HCT116 (cell line): ENCODE results near the gene SLC44A2.

Source experiments
- CBX3 ChIP-seq: IDR thresholded peaks from 2 replicates; pipeline ENCODE4 v1.6.1; 2012; ENCODE audit warnings: low read depth
- EGR1 ChIP-seq: IDR thresholded peaks from 2 replicates; pipeline ENCODE4 v1.6.1; 2012; ENCODE audit warnings: low read depth
- POLR2A ChIP-seq: IDR thresholded peaks from 2 replicates; pipeline ENCODE4 v1.7.0; 2011; ENCODE audit warnings: borderline replicate concordance; ENCODE audit not compliant: insufficient read depth, insufficient read length; ENCODE audit errors: extremely low read depth
- POLR2AphosphoS5 ChIP-seq: IDR thresholded peaks from 2 replicates; pipeline ENCODE4 v1.6.1; 2011; ENCODE audit warnings: mild to moderate bottlenecking, low read depth, low read length, moderate library complexity
- TCF7L2 ChIP-seq: IDR thresholded peaks from 2 replicates; pipeline ENCODE4 v1.7.0; 2011; ENCODE audit warnings: borderline replicate concordance, inconsistent platforms; ENCODE audit not compliant: insufficient read depth, insufficient read length; ENCODE audit errors: extremely low read depth
- TF ChIP-seq, protein P1 (sequence below), 3 experiments: fragments of 200-600 bp in 1 of 3; sonication (generic) in 1 of 3; IDR thresholded peaks in 2 of 3; conservative IDR thresholded peaks in 1 of 3; 2 replicates each; pipeline ENCODE4 v1.5.1; 2012 to 2017; ENCODE audit warnings: low read depth in 2 of 3, low read length in 2 of 3, antibody characterized with exemption in 1 of 3, borderline replicate concordance in 1 of 3, control low read depth in 1 of 3, mild to moderate bottlenecking in 1 of 3, mixed read lengths in 1 of 3, mixed run types in 1 of 3, moderate library complexity in 1 of 3; ENCODE audit not compliant: insufficient read depth in 1 of 3
- TF ChIP-seq, protein P2 (sequence below): IDR thresholded peaks from 2 replicates; pipeline ENCODE4 v1.6.1; 2012

GRCh38 chr19:10670182-10670581 is 44.8 kb downstream of the SLC44A2 start:
- no peak for TF ChIP-seq POLR2A
- TF ChIP-seq, protein P1, sequence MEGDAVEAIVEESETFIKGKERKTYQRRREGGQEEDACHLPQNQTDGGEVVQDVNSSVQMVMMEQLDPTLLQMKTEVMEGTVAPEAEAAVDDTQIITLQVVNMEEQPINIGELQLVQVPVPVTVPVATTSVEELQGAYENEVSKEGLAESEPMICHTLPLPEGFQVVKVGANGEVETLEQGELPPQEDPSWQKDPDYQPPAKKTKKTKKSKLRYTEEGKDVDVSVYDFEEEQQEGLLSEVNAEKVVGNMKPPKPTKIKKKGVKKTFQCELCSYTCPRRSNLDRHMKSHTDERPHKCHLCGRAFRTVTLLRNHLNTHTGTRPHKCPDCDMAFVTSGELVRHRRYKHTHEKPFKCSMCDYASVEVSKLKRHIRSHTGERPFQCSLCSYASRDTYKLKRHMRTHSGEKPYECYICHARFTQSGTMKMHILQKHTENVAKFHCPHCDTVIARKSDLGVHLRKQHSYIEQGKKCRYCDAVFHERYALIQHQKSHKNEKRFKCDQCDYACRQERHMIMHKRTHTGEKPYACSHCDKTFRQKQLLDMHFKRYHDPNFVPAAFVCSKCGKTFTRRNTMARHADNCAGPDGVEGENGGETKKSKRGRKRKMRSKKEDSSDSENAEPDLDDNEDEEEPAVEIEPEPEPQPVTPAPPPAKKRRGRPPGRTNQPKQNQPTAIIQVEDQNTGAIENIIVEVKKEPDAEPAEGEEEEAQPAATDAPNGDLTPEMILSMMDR (IDR thresholded peaks at IDR 0.05 in 2 of 3, conservative IDR thresholded peaks at IDR 0.05 in 1 of 3; ENCODE audit: borderline replicate concordance in 1 of 3, insufficient read depth in 1 of 3, low read depth in 2 of 3, low read length in 2 of 3): no peak
- no peak for TF ChIP-seq CBX3
- no peak for TF ChIP-seq POLR2AphosphoS5
- TF ChIP-seq EGR1: no peak
- TF ChIP-seq TCF7L2: no peak
- TF ChIP-seq, protein P2, sequence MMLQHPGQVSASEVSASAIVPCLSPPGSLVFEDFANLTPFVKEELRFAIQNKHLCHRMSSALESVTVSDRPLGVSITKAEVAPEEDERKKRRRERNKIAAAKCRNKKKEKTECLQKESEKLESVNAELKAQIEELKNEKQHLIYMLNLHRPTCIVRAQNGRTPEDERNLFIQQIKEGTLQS: no peak
